HL-60 (cell line): ENCODE data around the gene GNAT1.

Experiments
- CTCF ChIP-seq: IDR thresholded peaks from one replicate; pipeline ENCODE4 v1.5.1; 2011; ENCODE audit warnings: low read length, control low read depth, inconsistent platforms; ENCODE audit not compliant: insufficient read depth
- POLR2AphosphoS5 ChIP-seq: IDR thresholded peaks from 2 replicates; pipeline ENCODE4 v1.6.1; 2012; ENCODE audit warnings: low read depth
- TF ChIP-seq, protein P1 (sequence below): IDR thresholded peaks from 2 replicates; pipeline ENCODE4 v1.6.1; 2012; ENCODE audit warnings: low read depth; ENCODE audit not compliant: insufficient replicate concordance

DNA sequence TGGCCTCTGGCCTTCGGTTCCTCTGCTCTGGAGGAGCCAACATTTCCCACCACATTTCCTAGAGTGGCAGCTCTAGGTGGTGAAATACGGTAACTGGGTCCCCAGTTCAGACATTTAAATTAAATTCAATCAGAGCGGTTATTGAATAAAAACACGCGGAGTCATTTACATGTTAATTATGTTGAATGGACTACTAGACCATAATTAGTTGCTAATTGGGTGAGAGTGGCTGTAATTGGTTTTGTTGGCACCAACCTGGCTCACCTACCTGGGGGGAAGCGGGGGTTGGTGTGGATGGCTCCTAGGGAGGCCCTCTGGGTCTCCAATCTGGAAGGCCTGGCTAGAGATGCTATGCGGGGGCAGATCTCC lies 23.6 kb upstream of the GNAT1 start:
- TF ChIP-seq CTCF (no peak), POLR2AphosphoS5 (no peak)
- TF ChIP-seq, protein P1, sequence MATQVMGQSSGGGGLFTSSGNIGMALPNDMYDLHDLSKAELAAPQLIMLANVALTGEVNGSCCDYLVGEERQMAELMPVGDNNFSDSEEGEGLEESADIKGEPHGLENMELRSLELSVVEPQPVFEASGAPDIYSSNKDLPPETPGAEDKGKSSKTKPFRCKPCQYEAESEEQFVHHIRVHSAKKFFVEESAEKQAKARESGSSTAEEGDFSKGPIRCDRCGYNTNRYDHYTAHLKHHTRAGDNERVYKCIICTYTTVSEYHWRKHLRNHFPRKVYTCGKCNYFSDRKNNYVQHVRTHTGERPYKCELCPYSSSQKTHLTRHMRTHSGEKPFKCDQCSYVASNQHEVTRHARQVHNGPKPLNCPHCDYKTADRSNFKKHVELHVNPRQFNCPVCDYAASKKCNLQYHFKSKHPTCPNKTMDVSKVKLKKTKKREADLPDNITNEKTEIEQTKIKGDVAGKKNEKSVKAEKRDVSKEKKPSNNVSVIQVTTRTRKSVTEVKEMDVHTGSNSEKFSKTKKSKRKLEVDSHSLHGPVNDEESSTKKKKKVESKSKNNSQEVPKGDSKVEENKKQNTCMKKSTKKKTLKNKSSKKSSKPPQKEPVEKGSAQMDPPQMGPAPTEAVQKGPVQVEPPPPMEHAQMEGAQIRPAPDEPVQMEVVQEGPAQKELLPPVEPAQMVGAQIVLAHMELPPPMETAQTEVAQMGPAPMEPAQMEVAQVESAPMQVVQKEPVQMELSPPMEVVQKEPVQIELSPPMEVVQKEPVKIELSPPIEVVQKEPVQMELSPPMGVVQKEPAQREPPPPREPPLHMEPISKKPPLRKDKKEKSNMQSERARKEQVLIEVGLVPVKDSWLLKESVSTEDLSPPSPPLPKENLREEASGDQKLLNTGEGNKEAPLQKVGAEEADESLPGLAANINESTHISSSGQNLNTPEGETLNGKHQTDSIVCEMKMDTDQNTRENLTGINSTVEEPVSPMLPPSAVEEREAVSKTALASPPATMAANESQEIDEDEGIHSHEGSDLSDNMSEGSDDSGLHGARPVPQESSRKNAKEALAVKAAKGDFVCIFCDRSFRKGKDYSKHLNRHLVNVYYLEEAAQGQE, result no peak
